Brain microvascular endothelial cell (primary cell): ENCODE results near the gene PPP1R12C.
A peak's percentile ranks its signal among the peaks of the same experiment; 100 is the strongest.

ENCODE experiments used
- DNase-seq: peaks from one replicate; pipeline ENCODE4 v3.0.0-alpha.2; 2020
- H3K27ac ChIP-seq: fragments of 250-450 bp; sonication (Bioruptor Pico); 2 replicates; pipeline ENCODE4 v1.5.1; 2020; ENCODE audit warnings: mild to moderate bottlenecking, moderate library complexity
- H3K27me3 ChIP-seq: fragments of 250-450 bp; sonication (Bioruptor Pico); replicated peaks from 2 replicates; pipeline ENCODE4 v1.5.1; 2020; ENCODE audit warnings: mild to moderate bottlenecking
- H3K36me3 ChIP-seq: fragments of 250-450 bp; sonication (Bioruptor Pico); replicated peaks from 2 replicates; pipeline ENCODE4 v1.5.1; 2020; ENCODE audit warnings: mild to moderate bottlenecking
- H3K4me3 ChIP-seq: 2 replicates; pipeline ENCODE4 v1.5.1; 2011; ENCODE audit warnings: low read depth, mild to moderate bottlenecking, control low read depth, low read length, moderate library complexity
- in situ Hi-C: cut with HindIII; loops from 2 replicates; pipeline ENCODE4 v1.10.0; 2017; ENCODE audit warnings: low sequenced_read_pairs, low pct_ligation_motif_present
- TF ChIP-seq, protein P1 (sequence below): IDR thresholded peaks from 2 replicates; pipeline ENCODE4 v1.5.1; 2011; ENCODE audit warnings: low read depth, mild to moderate bottlenecking, moderate library complexity, low read length, control low read depth, inconsistent platforms; ENCODE audit errors: missing control alignments

The PPP1R12C gene

DNA sequence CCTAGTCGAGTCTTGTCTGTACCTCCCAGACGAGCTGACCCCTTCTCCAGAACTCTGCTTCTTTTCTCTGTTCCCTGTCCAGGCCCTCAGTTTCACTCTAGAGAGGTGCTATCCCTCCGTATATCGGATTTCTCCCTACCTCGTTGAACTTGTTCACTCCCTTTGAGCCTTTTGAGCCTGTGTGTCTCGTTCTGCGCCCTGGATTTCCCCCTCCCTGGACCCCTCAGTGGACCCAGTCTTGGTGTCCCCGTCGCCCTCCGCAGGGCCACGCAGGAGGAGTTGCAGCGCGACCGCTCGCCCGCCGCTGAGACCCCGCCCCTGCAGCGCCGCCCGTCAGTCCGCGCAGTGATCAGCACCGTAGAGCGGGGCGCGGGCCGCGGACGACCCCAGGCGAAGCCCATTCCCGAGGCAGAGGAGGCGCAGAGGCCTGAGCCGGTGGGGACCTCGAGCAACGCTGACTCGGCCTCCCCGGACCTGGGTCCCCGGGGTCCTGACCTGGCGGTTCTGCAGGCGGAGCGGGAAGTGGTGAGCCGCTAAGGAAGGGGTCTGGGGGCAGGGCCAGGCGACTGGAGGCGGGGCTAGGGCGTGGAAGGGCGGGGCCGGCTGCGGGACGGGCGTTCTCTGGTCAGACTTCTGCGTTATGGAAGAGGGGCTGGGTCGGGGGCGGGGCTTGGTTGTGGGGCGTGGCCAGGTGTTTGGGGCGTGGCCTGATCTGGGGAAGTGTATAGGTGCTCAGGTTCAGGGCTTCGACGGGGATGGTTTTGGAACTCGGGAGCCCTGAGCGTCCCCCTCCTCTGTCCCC, 36.3 kb downstream of the PPP1R12C start:
- TF ChIP-seq, protein P1, sequence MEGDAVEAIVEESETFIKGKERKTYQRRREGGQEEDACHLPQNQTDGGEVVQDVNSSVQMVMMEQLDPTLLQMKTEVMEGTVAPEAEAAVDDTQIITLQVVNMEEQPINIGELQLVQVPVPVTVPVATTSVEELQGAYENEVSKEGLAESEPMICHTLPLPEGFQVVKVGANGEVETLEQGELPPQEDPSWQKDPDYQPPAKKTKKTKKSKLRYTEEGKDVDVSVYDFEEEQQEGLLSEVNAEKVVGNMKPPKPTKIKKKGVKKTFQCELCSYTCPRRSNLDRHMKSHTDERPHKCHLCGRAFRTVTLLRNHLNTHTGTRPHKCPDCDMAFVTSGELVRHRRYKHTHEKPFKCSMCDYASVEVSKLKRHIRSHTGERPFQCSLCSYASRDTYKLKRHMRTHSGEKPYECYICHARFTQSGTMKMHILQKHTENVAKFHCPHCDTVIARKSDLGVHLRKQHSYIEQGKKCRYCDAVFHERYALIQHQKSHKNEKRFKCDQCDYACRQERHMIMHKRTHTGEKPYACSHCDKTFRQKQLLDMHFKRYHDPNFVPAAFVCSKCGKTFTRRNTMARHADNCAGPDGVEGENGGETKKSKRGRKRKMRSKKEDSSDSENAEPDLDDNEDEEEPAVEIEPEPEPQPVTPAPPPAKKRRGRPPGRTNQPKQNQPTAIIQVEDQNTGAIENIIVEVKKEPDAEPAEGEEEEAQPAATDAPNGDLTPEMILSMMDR: no peak
- DNase-seq: peak; percentile 73
- Histone ChIP-seq H3K36me3 (no peaks in the 10 kb centered on the region), H3K27ac (no peak overlapping the region), H3K4me3 (peak overlapping the region; percentile 49), H3K27me3 (peaks cover 19% of the 10 kb centered on the region)
- in situ Hi-C loops: no loop called here

DNA sequence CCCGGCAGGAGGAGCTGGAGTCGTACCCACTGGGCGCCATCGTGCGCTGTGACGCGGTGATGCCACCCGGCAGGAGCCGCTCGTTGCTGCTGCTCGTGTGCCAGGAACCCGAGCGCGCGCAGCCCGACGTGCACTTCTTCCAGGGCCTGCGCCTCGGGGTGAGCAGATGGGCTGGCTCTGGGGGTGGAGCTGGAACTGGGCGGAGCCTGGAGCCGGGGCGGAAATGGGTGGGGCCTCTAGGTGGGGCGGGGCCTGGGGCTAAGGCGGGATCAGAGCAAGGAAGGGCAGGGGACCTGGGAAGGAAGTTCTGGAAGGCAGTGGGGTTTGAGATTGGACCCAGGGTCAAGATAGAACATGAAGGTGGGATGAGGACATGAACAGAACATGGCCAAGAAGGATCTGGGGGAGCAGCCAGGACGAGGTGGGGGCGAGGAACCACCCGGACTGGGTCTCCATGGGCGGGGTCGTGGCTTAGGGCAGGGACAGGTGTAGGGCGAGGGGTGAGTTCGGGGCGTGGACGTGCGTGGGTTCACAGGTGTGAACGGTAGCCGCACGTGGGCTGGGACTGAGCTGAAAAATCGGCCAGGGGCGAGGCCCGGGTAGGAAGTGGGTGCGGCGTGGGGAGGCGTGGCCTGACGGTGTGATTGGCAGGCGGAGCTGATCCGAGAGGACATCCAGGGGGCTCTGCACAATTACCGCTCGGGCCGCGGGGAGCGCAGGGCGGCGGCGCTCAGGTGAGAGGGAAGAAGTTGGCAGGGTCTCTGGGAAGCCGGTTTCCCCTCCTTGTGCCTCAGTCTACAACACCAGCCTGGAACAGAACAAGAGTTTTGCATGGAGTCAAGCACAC, 37.1 kb downstream of the PPP1R12C start:
- TF ChIP-seq, protein P1: no peak

DNA sequence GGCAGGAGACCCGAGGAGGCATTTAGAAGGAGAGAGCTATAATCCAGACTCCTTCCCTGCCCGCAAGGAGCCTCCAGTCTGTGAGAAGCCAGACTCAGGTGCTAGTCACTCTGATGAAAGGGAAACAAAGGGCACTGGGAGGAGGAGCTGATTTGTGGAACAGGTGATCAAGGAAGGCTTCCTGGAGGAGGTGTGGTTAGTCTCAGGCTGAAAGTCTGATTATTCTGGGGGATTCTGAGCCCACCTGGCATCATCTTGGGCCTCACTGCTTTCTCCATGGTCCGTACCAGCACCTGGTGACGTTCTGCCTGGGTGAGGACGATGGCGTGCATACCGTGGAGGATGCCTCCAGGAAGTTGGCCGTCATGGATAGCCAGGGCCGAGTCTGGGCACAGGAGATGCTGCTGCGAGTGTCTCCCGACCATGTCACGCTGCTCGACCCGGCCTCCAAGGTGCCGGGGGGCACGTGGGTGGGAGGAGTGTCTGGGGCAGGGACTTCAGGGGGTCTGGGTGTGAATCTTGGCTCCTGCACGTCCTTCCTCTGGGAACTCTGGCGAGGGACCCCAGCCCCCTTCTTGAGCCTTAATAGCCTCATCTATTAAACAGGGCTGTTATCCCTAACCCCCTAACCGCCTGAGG, 37.9 kb downstream of the PPP1R12C start:
- peaks cover 14% of the 10 kb centered on the region for H3K27me3 ChIP-seq
- in situ Hi-C loops: no loop called here

More for the DNA sequence above, 37.1 kb downstream of the PPP1R12C start:
- DNase-seq: peak; percentile 51
- peaks cover 14% of the 10 kb centered on the region for H3K27me3 ChIP-seq
- no peaks in the 10 kb centered on the region for H3K36me3 ChIP-seq
- in situ Hi-C loops: no loop called here
- peak overlapping the region; percentile 24 for H3K4me3 ChIP-seq
- H3K27ac ChIP-seq: no peak overlapping the region

DNA sequence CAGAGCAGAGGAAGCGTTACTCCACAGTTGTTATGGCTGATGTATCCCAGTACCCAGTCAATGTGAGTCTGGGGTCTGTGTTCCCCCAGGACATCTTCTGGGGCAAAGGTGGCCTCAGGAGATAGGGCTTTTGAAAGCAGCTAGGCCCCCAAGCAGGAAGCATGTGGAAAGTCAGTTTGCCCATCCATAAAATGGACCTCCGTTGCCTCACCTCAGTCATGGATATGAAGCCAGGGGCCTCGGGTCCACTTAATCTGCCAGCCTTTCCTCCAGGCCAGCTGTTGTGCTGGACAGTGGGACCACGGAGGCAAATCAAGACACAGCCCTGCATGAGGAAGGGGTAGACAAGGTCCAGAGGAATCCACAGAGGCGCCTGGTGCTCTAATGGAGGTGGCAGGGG, 38.4 kb downstream of the PPP1R12C start:
- no peaks in the 10 kb centered on the region for H3K36me3 ChIP-seq
- H3K27me3 ChIP-seq: peaks cover 10% of the 10 kb centered on the region
- in situ Hi-C loops: no loop called here
- no peak overlapping the region for H3K4me3 ChIP-seq
- TF ChIP-seq, protein P1: no peak
- DNase-seq: no peak
- H3K27ac ChIP-seq: no peak overlapping the region

More for the DNA sequence above, 37.9 kb downstream of the PPP1R12C start:
- Histone ChIP-seq H3K36me3 (no peaks in the 10 kb centered on the region), H3K27ac (no peak overlapping the region), H3K4me3 (no peak overlapping the region)
- DNase-seq: no peak
- TF ChIP-seq, protein P1: no peak

DNA sequence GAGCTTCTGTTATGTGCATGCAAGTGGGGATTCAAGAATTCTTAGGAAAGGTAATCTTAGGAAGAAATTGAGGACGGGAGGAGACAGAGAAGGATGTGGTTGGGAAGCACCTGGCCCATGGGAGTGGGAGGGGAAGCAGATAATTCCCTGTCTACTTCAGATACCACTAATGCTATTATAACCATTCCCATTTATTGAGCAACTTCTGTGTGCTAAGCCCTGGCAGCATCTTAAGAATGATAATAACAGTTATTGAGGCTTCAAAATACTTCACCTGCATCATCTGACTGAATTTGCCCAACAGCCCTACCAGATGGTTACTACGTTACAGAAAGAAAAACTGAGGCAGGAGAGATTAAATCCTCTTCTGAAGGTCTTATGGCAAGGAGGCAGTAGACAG, 40.3 kb downstream of the PPP1R12C start:
- in situ Hi-C loops: no loop called here
- H3K36me3 ChIP-seq: no peaks in the 10 kb centered on the region
- TF ChIP-seq, protein P1: no peak
- DNase-seq: no peak
- H3K27me3 ChIP-seq: peaks cover under 1% of the 10 kb centered on the region
- H3K4me3 ChIP-seq: no peak overlapping the region
- H3K27ac ChIP-seq: no peak overlapping the region
